Measurements from ENCODE around the gene PIGU.

The PIGU gene

GRCh38 chr20:34529742-34530141, 147.2 kb downstream of the PIGU start:
- no peak overlapping the region for H3K4me3 ChIP-seq (replicated peaks; ENCODE audit: low read depth, low read length)
- DNase-seq (ENCODE audit: extremely low read depth, low read depth): no peak
- no peak for TF ChIP-seq CTCF (IDR thresholded peaks at IDR 0.05; ENCODE audit: low read depth, low read length, missing control alignments)

GRCh38 chr20:34528921-34529297, 148.0 kb downstream of the PIGU start:
- no peak overlapping the region for H3K4me3 ChIP-seq (replicated peaks; ENCODE audit: low read depth, low read length)
- DNase-seq (ENCODE audit: extremely low read depth, low read depth): no peak
- no peak for TF ChIP-seq CTCF (IDR thresholded peaks at IDR 0.05; ENCODE audit: low read depth, low read length, missing control alignments)

- DNase-seq (ENCODE audit: extremely low read depth, low read depth): no peak
- TF ChIP-seq CTCF (IDR thresholded peaks at IDR 0.05; ENCODE audit: low read depth, low read length, missing control alignments): no peak
Observed at GRCh38 chr20:34527016-34527415, 149.9 kb downstream of the PIGU start.

GRCh38 chr20:34526466-34526865, 150.4 kb downstream of the PIGU start:
- no peak for TF ChIP-seq CTCF (IDR thresholded peaks at IDR 0.05; ENCODE audit: low read depth, low read length, missing control alignments)
- DNase-seq (ENCODE audit: extremely low read depth, low read depth): no peak
- H3K4me3 ChIP-seq (replicated peaks; ENCODE audit: low read depth, low read length): no peak overlapping the region

More at GRCh38 chr20:34527016-34527415, 149.9 kb downstream of the PIGU start:
- H3K4me3 ChIP-seq (replicated peaks; ENCODE audit: low read depth, low read length): no peak overlapping the region

GRCh38 chr20:34525709-34526416, 151.0 kb downstream of the PIGU start:
- no peak overlapping the region for H3K4me3 ChIP-seq (replicated peaks; ENCODE audit: low read depth, low read length)
- DNase-seq (ENCODE audit: extremely low read depth, low read depth): peak; percentile 97
- TF ChIP-seq CTCF (IDR thresholded peaks at IDR 0.05; ENCODE audit: low read depth, low read length, missing control alignments): no peak

GRCh38 chr20:34525342-34525708, 151.6 kb downstream of the PIGU start:
- no peak overlapping the region for H3K4me3 ChIP-seq (replicated peaks; ENCODE audit: low read depth, low read length)
- DNase-seq (ENCODE audit: extremely low read depth, low read depth): no peak
- TF ChIP-seq CTCF (IDR thresholded peaks at IDR 0.05; ENCODE audit: low read depth, low read length, missing control alignments): no peak

- TF ChIP-seq CTCF (IDR thresholded peaks at IDR 0.05; ENCODE audit: low read depth, low read length, missing control alignments): no peak
- no peak for DNase-seq (ENCODE audit: extremely low read depth, low read depth)
- H3K4me3 ChIP-seq (replicated peaks; ENCODE audit: low read depth, low read length): no peak overlapping the region
Observed at GRCh38 chr20:34524426-34524825, 152.5 kb downstream of the PIGU start.
